Endothelial cell of umbilical vein (primary cell): ENCODE data around the gene CBL. TPM values are rescaled to one million over a fixed set of nuclear protein-coding genes. Genes with fewer than 3 reads are reported as not detected.
A peak's percentile ranks its signal among the peaks of the same experiment; 100 is the strongest.

ENCODE experiments used
- BruUV-seq: library from RNA; stranded (reverse); fragments of 400-500 nt; replicated peaks from 2 replicates; lab custom pipeline; 2021; lab: Mats Ljungman, UMichigan
- CTCF ChIA-PET: fragments of 300-600, 350-600 bp; sonication (Branson Sonifier 250); formaldehyde crosslinking; loops from one replicate; lab custom pipeline; 2021; ENCODE audit warnings: antibody characterized with exemption, inconsistent platforms; lab: Charles Lee
- POLR2A ChIA-PET: fragments of 300-600, 350-600 bp; sonication (Branson Sonifier 250); formaldehyde crosslinking; loops from one replicate; lab custom pipeline; 2021; ENCODE audit warnings: antibody characterized with exemption, inconsistent platforms; lab: Charles Lee
- DNase-seq: peaks from one replicate; pipeline ENCODE4 v3.0.0-alpha.2; 2011; ENCODE audit warnings: low read depth, low spot score
- FAIRE-seq: peaks from 2 replicates; lab custom pipeline; 2011; peaks lifted over from hg19 to GRCh38; lab: Jason Lieb, UNC
- H2AFZ ChIP-seq: 2 replicates; pipeline ENCODE4 v1.6.0; 2012; ENCODE audit warnings: low read depth, low read length, control low read depth, inconsistent platforms
- H3K27ac ChIP-seq: 2 replicates; pipeline ENCODE4 v1.5.1; 2011; ENCODE audit warnings: low read depth, mild to moderate bottlenecking, control low read depth, low read length, moderate library complexity; ENCODE audit not compliant: insufficient read depth
- H3K27me3 ChIP-seq, 2 experiments: 2 replicates each; pipeline versions ENCODE4 v1.6.0 to v1.6.1; 2011; ENCODE audit warnings: low read length in 2 of 2, mixed read lengths in 1 of 2; ENCODE audit not compliant: control insufficient read depth in 2 of 2, insufficient read depth in 2 of 2
- H3K36me3 ChIP-seq, 2 experiments: 2 replicates in 1 of 2; 3 replicates in 1 of 2; pipeline ENCODE4 v1.5.1; 2011; ENCODE audit warnings: low read length in 2 of 2, mild to moderate bottlenecking in 1 of 2, moderate library complexity in 1 of 2; ENCODE audit not compliant: control insufficient read depth in 2 of 2, insufficient read depth in 2 of 2; ENCODE audit errors: extremely low read depth in 1 of 2
- H3K4me1 ChIP-seq: 3 replicates; pipeline ENCODE4 v1.5.1; 2011; ENCODE audit warnings: mild to moderate bottlenecking, low read length; ENCODE audit not compliant: control insufficient read depth, insufficient read depth; ENCODE audit errors: extremely low read depth
- H3K4me2 ChIP-seq: 2 replicates; pipeline ENCODE4 v1.6.1; 2011; ENCODE audit warnings: low read length, control low read depth, mixed read lengths; ENCODE audit not compliant: insufficient read depth
- H3K4me3 ChIP-seq, 3 experiments: fragments of 200-600 bp in 1 of 3; sonication (generic), shearing (Covaris generic) in 1 of 3; replicated peaks in 1 of 3; 2 replicates each; pipeline ENCODE4 v1.5.1; 2011 to 2016; ENCODE audit warnings: control low read depth in 3 of 3, low read length in 3 of 3, mild to moderate bottlenecking in 2 of 3, inconsistent platforms in 1 of 3, low read depth in 1 of 3, moderate library complexity in 1 of 3; ENCODE audit not compliant: insufficient read depth in 1 of 3
- H3K79me2 ChIP-seq: 2 replicates; pipeline ENCODE4 v1.6.0; 2012; ENCODE audit warnings: low read length, inconsistent platforms; ENCODE audit not compliant: control insufficient read depth, insufficient read depth
- H3K9ac ChIP-seq: replicated peaks from 2 replicates; pipeline ENCODE3; 2011; ENCODE audit warnings: low read length, control low read depth; ENCODE audit not compliant: insufficient read depth; ENCODE audit errors: extremely low read depth
- H3K9me1 ChIP-seq: replicated peaks from 3 replicates; pipeline ENCODE4 v1.6.0; 2011; ENCODE audit warnings: mild to moderate bottlenecking, low read length; ENCODE audit not compliant: control insufficient read depth, insufficient read depth; ENCODE audit errors: extremely low read depth
- H3K9me3 ChIP-seq: replicated peaks from 2 replicates; pipeline ENCODE4 v1.5.1; 2012; ENCODE audit warnings: low read length, inconsistent platforms; ENCODE audit not compliant: control insufficient read depth, insufficient read depth
- H4K20me1 ChIP-seq: replicated peaks from 2 replicates; pipeline ENCODE3; 2011; ENCODE audit warnings: mild to moderate bottlenecking, low read length; ENCODE audit not compliant: control insufficient read depth, insufficient read depth; ENCODE audit errors: extremely low read depth
- CTCF ChIP-seq, 2 donors: IDR thresholded peaks; 1 replicate in 1 of 2; 2 replicates in 1 of 2; pipeline ENCODE4 v1.5.1; 2011; ENCODE audit warnings: low read length in 2 of 2, mild to moderate bottlenecking in 2 of 2, moderate library complexity in 2 of 2, control low read depth in 1 of 2, inconsistent platforms in 1 of 2, low read depth in 1 of 2; ENCODE audit not compliant: insufficient read depth in 1 of 2; ENCODE audit errors: extremely low read depth in 1 of 2
- EZH2 ChIP-seq: IDR thresholded peaks from 2 replicates; pipeline ENCODE4 v1.6.1; 2012; ENCODE audit warnings: borderline replicate concordance, low read depth, mild to moderate bottlenecking, moderate library complexity, low read length, inconsistent platforms; ENCODE audit not compliant: severe bottlenecking
- FOS ChIP-seq: IDR thresholded peaks from 2 replicates; pipeline ENCODE4 v1.6.1; 2011; ENCODE audit warnings: mild to moderate bottlenecking, low read length, moderate library complexity, borderline replicate concordance; ENCODE audit not compliant: insufficient read depth
- GATA2 ChIP-seq: IDR thresholded peaks from 2 replicates; pipeline ENCODE4 v1.7.0; 2011; ENCODE audit warnings: low read depth, mild to moderate bottlenecking, moderate library complexity, mixed read lengths, low read length; ENCODE audit not compliant: insufficient read length, insufficient read depth
- JUN ChIP-seq: IDR thresholded peaks from 2 replicates; pipeline ENCODE4 v1.6.1; 2011; ENCODE audit warnings: borderline replicate concordance, low read depth; ENCODE audit not compliant: insufficient read length, insufficient read depth
- MAX ChIP-seq: IDR thresholded peaks from 2 replicates; pipeline ENCODE4 v1.6.1; 2011; ENCODE audit not compliant: insufficient read depth, insufficient read length
- MYC ChIP-seq: IDR thresholded peaks from one replicate; pipeline ENCODE4 v1.6.1; 2011; ENCODE audit warnings: mild to moderate bottlenecking, low read depth, low read length
- POLR2A ChIP-seq: IDR thresholded peaks from 2 replicates; pipeline ENCODE4 v1.6.1; 2012; ENCODE audit warnings: low read depth, mild to moderate bottlenecking, control low read depth, low read length
- POLR2AphosphoS5 ChIP-seq: IDR thresholded peaks from 2 replicates; pipeline ENCODE4 v1.6.1; 2012; ENCODE audit warnings: low read depth, mild to moderate bottlenecking, control low read depth, low read length, moderate library complexity; ENCODE audit not compliant: insufficient read depth
- dilution Hi-C: fragments of 300-500 bp; cut with MboI; formaldehyde crosslinking; loops from one replicate; pipeline ENCODE4 v1.15.0; 2019; ENCODE audit warnings: low sequenced_read_pairs; ENCODE audit not compliant: extremely low pct_ligation_motif_present
- intact Hi-C: fragments of 100-400 bp; cut with micrococcal nuclease; formaldehyde crosslinking; loops from one replicate; pipeline ENCODE4 v1.10.0; 2022
- polyA plus RNA-seq, 4 experiments: library from polyadenylated mRNA; depleted of rRNA in 3 of 4; stranded (reverse) in 3 of 4; unstranded in 1 of 4; fragments of >200 nt; gene quantifications; 2 replicates each; pipeline versions ENCODE4 v1.2.1 to v1.2.3, GENCODE V29; 2011 to 2012; ENCODE audit warnings: missing spikeins in 1 of 4
- total RNA-seq: library from RNA; stranded (reverse); gene quantifications from 2 replicates; pipeline ENCODE4 v1.2.3, GENCODE V29; 2021

CBL gene
- total and polyA plus RNA-seq, 2 donors (not counting 3 experiments of a cell fraction or from before 2014, with no cell fraction given): 15.5 to 41.5 TPM

GRCh38 chr11:119229741-119230140 is 23.6 kb downstream of the CBL start:
- intact Hi-C loops: loop anchor here (1.0 to 5.0 kb wide), 2 partner anchors 22 to 33 kb away; no protein-coding TSS in a partner anchor
- peaks cover 1 to 8% of the 10 kb centered on the region in 2 experiments for H3K36me3 ChIP-seq

More at GRCh38 chr11:119229741-119230140, 23.6 kb downstream of the CBL start:
- BruUV-seq: no TSS peak
- no peak for DNase-seq
- H3K9me3 ChIP-seq: no peaks in the 10 kb centered on the region
- no peak overlapping the region for H3K4me3 ChIP-seq
- no peaks in the 10 kb centered on the region for H3K9me1 ChIP-seq
- H4K20me1 ChIP-seq: no peaks in the 10 kb centered on the region
- peaks cover 17% of the 10 kb centered on the region for H3K4me1 ChIP-seq
- H3K27me3 ChIP-seq: no peaks in the 10 kb centered on the region
- H3K79me2 ChIP-seq: peaks cover 59% of the 10 kb centered on the region
- ChIA-PET CTCF (interaction anchor here (0.7 to 1.7 kb wide), 5 partner anchors 17 to 162 kb away, joined by 3 to 5 read pairs (median 4); partner anchors contain the start of genes CBL and VPS11), POLR2A (no interaction called here)
- no peak overlapping the region for H3K9ac ChIP-seq
- dilution Hi-C loops: no loop called here
- H3K27ac ChIP-seq: peak overlapping the region; percentile 57
- no peak for FAIRE-seq
- H2AFZ ChIP-seq: no peak overlapping the region
- TF ChIP-seq JUN: no peak
- TF ChIP-seq EZH2: no peak
- no peak for TF ChIP-seq CTCF (IDR thresholded peaks at IDR 0.05; ENCODE audit: extremely low read depth in 1 of 2, insufficient read depth in 1 of 2, low read depth in 1 of 2, low read length in 2 of 2)
- TF ChIP-seq GATA2: no peak
- no peak for TF ChIP-seq MAX
- TF ChIP-seq POLR2A: no peak
- no peak for TF ChIP-seq FOS
- TF ChIP-seq POLR2AphosphoS5: no peak
- TF ChIP-seq MYC: no peak
- peak overlapping the region; percentile 34 for H3K4me2 ChIP-seq
